Progenitor cell of endocrine pancreas (in vitro differentiated cells): ENCODE data around the gene CCL28. TPM values are rescaled to one million over a fixed set of nuclear protein-coding genes. Genes with fewer than 3 reads are reported as not detected.

ENCODE experiments used
- DNase-seq: peaks from one replicate; pipeline ENCODE4 v3.0.0; 2021; ENCODE audit warnings: low spot score; ENCODE audit not compliant: unreplicated experiment
- H3K27ac Mint-ChIP-seq: 2 replicates; pipeline ENCODE4 v1.8.0; 2021; ENCODE audit warnings: mild to moderate bottlenecking, moderate library complexity, mixed read lengths
- H3K27me3 Mint-ChIP-seq: 2 replicates; pipeline ENCODE4 v1.8.0; 2021; ENCODE audit warnings: mixed read lengths
- H3K36me3 Mint-ChIP-seq: 2 replicates; pipeline ENCODE4 v1.8.0; 2022; ENCODE audit warnings: mixed read lengths; ENCODE audit not compliant: insufficient read depth
- H3K4me1 Mint-ChIP-seq: 2 replicates; pipeline ENCODE4 v1.8.0; 2021; ENCODE audit warnings: low read depth, mixed read lengths
- H3K4me3 Mint-ChIP-seq: 2 replicates; pipeline ENCODE4 v1.8.0; 2021; ENCODE audit warnings: low read depth, mild to moderate bottlenecking, moderate library complexity, mixed read lengths
- H3K9me3 Mint-ChIP-seq: 2 replicates; pipeline ENCODE4 v1.8.0; 2021; ENCODE audit warnings: low read depth, mixed read lengths
- CTCF ChIP-seq: fragments of 200-600 bp; sonication (generic); IDR thresholded peaks from one replicate; pipeline ENCODE4 v1.5.0; 2021; ENCODE audit warnings: antibody characterized with exemption, mild to moderate bottlenecking; ENCODE audit not compliant: unreplicated experiment
- total RNA-seq: library from RNA; stranded (reverse); gene quantifications from 2 replicates; pipeline ENCODE4 v1.2.1, GENCODE V29; 2021

CCL28 gene
- total RNA-seq, 1 donor from 2014 or later: not detected

DNA sequence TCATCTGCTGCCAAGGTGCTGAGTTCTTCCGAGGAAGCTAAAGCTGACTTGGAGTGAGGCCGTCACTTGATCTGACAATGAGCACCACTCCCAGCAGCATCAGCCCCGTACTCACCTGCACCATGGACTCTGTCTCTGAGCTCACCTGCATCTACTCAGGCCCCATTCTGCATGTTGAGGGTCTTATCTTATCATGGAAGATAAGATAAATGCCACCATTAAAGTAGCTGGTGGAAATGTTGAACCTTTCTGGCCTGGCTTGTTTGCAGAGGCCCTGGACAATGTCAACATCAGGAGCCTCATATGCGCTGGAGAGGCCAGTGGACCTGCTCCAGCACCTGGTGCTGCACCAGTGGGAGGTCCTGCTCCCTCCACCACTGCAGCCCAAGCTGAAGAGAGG, 64.0 kb downstream of the CCL28 start:
- no peak for TF ChIP-seq CTCF
- H3K4me3 Mint-ChIP-seq: no peak overlapping the region
- DNase-seq: no peak

DNA sequence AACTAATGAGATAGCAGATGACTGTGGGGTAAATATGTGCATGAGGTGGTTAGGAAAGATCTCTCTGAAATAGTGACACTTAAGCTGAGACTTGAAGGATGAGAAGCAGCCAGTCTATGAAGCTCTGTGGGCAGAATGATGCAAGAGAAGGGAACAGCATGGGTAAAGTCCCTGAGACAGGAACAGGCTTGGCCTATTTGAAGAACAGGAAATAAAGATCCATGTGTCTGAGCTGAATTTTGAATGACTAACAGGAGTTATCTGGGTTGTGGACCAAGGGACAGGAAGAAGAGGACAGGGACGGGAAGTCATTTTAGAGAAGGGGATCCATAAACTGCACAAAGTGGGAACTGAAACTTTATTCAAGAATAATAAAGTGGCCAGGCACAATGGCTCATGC, 73.3 kb downstream of the CCL28 start:
- no peak overlapping the region for H3K27ac Mint-ChIP-seq
- no peak for DNase-seq
- peaks cover 12% of the 10 kb centered on the region for H3K27me3 Mint-ChIP-seq
- no peak for TF ChIP-seq CTCF
- H3K36me3 Mint-ChIP-seq: peaks cover 3% of the 10 kb centered on the region
- H3K4me1 Mint-ChIP-seq: no peaks in the 10 kb centered on the region
- H3K4me3 Mint-ChIP-seq: no peak overlapping the region
- H3K9me3 Mint-ChIP-seq: peaks cover 25% of the 10 kb centered on the region

More for the DNA sequence above, 64.0 kb downstream of the CCL28 start:
- H3K4me1 Mint-ChIP-seq: peaks cover 11% of the 10 kb centered on the region
- peak overlapping the region; percentile 54 for H3K27ac Mint-ChIP-seq
- no peaks in the 10 kb centered on the region for H3K36me3 Mint-ChIP-seq
- peaks cover 3% of the 10 kb centered on the region for H3K9me3 Mint-ChIP-seq
- H3K27me3 Mint-ChIP-seq: peaks cover 41% of the 10 kb centered on the region

DNA sequence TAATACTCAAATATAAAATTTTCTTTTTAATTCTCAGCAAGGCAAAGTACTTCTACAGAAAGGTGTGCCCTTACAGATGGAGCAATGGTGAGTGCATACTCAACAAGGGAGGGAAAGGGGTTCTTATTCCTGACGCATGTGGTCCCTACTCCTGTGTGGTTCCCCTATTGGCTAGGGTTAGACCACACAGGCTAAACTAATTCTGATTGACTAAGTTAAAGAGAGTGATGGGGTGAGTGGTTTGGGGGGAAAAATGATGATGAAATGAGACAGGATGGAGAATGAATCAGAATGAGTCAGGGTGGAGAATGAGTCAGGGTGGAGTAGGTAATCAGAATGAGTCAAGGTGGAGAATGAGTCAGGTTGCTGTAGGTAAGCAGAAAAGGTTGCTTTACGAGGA, 76.0 kb downstream of the CCL28 start:
- no peak for TF ChIP-seq CTCF
- Mint-ChIP-seq H3K27ac (no peak overlapping the region), H3K4me1 (peaks cover 2% of the 10 kb centered on the region), H3K27me3 (peaks cover 4% of the 10 kb centered on the region), H3K9me3 (peaks cover 29% of the 10 kb centered on the region), H3K4me3 (no peak overlapping the region), H3K36me3 (peaks cover 3% of the 10 kb centered on the region)
- DNase-seq: no peak

GRCh38 chr5:43335681-43336080, 76.5 kb downstream of the CCL28 start:
- peaks cover 3% of the 10 kb centered on the region for H3K36me3 Mint-ChIP-seq
- no peak for DNase-seq
- H3K4me3 Mint-ChIP-seq: no peak overlapping the region
- H3K27me3 Mint-ChIP-seq: peaks cover 4% of the 10 kb centered on the region
- H3K4me1 Mint-ChIP-seq: peaks cover 2% of the 10 kb centered on the region
- H3K27ac Mint-ChIP-seq: no peak overlapping the region
- no peak for TF ChIP-seq CTCF
- H3K9me3 Mint-ChIP-seq: peaks cover 29% of the 10 kb centered on the region

GRCh38 chr5:43332401-43332800, 79.8 kb downstream of the CCL28 start:
- Mint-ChIP-seq H3K27ac (no peak overlapping the region), H3K9me3 (peaks cover 27% of the 10 kb centered on the region), H3K27me3 (no peaks in the 10 kb centered on the region), H3K4me3 (no peak overlapping the region), H3K36me3 (peaks cover 3% of the 10 kb centered on the region), H3K4me1 (peaks cover 2% of the 10 kb centered on the region)
- no peak for DNase-seq
- no peak for TF ChIP-seq CTCF

Other genes starting within 250 kb of the CCL28 start
- gene NIM1K, start 220.2 kb downstream of the CCL28 start, total RNA-seq: 0.19 and 0.49 TPM in 2 replicates
- 170 and 196 TPM in 2 replicates for gene HMGCS1, start 99.0 kb downstream of the CCL28 start, total RNA-seq
- 8.6 and 11.9 TPM in 2 replicates for gene TMEM267, start 71.5 kb upstream of the CCL28 start, total RNA-seq
- 4.8 and 4.9 TPM in 2 replicates for gene C5orf34, start 102.8 kb upstream of the CCL28 start, total RNA-seq
- gene PAIP1, start 144.7 kb upstream of the CCL28 start, total RNA-seq: 124 and 135 TPM in 2 replicates
- gene NNT, start 190.8 kb upstream of the CCL28 start, total RNA-seq: 65.3 and 67.3 TPM in 2 replicates